Epithelial cell of esophagus (primary cell): Measurements from ENCODE around the gene OLFML2A.

Experiments
- DNase-seq: peaks from one replicate; pipeline ENCODE4 v3.0.0; 2010; ENCODE audit warnings: low read depth
- H3K4me3 ChIP-seq: 2 replicates; pipeline ENCODE4 v1.5.1; 2011; ENCODE audit warnings: mild to moderate bottlenecking, low read length, control low read depth
- TF ChIP-seq, protein P1 (sequence below): IDR thresholded peaks from 2 replicates; pipeline ENCODE4 v1.5.1; 2011; ENCODE audit warnings: low read depth, mild to moderate bottlenecking, low read length, control low read depth, inconsistent platforms; ENCODE audit not compliant: insufficient read depth; ENCODE audit errors: missing control alignments

OLFML2A gene

DNA sequence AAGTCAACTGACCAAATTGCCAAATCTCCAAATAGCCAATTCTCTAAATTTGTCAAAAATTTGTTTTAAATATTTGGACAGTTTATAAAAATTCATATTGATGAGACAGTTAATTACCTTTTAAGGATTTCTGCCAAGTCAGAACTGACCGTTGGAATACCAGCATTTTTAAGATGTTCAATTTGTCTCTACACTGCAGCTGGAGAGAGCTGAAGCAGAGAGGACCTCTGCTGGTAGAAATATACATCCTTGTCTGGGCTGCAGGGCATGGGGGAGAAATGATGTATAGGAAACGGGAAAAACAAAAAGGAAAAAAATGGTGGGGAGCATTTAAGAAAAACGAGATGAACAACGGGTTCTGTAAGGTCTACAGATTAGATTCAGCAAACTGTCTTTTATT is 22.6 kb upstream of the OLFML2A start:
- TF ChIP-seq, protein P1, sequence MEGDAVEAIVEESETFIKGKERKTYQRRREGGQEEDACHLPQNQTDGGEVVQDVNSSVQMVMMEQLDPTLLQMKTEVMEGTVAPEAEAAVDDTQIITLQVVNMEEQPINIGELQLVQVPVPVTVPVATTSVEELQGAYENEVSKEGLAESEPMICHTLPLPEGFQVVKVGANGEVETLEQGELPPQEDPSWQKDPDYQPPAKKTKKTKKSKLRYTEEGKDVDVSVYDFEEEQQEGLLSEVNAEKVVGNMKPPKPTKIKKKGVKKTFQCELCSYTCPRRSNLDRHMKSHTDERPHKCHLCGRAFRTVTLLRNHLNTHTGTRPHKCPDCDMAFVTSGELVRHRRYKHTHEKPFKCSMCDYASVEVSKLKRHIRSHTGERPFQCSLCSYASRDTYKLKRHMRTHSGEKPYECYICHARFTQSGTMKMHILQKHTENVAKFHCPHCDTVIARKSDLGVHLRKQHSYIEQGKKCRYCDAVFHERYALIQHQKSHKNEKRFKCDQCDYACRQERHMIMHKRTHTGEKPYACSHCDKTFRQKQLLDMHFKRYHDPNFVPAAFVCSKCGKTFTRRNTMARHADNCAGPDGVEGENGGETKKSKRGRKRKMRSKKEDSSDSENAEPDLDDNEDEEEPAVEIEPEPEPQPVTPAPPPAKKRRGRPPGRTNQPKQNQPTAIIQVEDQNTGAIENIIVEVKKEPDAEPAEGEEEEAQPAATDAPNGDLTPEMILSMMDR, result peak; percentile 67
- no peak overlapping the region for H3K4me3 ChIP-seq
- DNase-seq, result peak; percentile 43

DNA sequence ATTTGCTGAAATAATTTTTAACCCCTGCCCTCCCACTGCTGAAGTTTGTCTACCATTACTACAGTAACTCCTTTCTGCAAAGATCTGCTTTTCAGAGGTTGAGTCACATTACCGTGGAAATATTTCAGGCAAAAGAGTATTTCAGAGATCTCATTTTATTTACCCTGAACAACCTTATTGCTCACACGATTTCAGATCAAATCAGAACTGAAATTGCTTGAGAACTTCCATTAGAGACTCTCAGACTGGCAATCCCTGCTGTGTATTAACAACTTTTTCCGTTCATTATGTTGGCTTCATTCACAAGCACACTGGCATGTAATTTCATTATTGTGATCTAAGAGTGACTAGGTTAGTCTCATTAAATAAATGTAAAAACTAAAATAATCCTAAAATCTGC is 21.9 kb upstream of the OLFML2A start:
- TF ChIP-seq, protein P1, result no peak
- no peak overlapping the region for H3K4me3 ChIP-seq
- no peak for DNase-seq

DNA sequence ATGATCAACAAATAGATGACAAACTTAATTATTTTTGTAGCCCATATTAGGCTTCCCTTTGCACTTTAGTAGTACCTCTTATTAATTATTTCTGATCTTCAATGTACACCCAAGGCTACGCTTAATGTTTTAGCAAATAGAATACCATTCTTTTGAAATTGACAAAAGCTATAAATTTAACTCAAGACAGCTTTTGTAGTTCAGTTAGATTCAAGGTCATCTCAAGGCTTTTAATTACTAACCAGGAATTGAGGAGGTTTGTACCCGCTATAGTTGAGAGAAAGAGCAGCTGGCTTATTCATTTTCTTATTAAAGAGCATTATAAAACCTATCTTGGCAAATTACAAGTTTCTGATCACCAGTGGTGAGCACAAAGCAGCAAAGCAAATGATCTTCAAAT is 20.9 kb upstream of the OLFML2A start:
- no peak for DNase-seq
- H3K4me3 ChIP-seq, result no peak overlapping the region
- TF ChIP-seq, protein P1, result no peak

DNA sequence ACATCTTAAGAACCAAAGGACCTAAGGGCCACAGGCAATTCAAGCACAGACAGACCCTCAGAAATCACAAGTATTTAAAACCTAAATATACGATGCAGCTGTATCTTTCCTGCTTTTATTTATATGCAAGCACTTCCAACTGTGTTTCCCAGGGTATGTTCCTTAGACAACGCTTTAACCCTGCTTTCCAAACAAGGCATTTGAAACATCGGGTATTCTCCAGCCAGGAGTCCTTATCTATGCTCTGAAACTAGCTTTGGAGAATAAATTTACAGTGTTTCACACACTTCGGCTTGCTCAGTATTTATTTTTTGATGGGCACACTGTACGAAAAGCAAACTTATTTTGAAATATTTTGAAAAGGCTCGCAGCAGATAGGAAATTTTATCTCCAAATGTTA is 19.3 kb upstream of the OLFML2A start:
- no peak overlapping the region for H3K4me3 ChIP-seq
- no peak for DNase-seq
- TF ChIP-seq, protein P1, result no peak

DNA sequence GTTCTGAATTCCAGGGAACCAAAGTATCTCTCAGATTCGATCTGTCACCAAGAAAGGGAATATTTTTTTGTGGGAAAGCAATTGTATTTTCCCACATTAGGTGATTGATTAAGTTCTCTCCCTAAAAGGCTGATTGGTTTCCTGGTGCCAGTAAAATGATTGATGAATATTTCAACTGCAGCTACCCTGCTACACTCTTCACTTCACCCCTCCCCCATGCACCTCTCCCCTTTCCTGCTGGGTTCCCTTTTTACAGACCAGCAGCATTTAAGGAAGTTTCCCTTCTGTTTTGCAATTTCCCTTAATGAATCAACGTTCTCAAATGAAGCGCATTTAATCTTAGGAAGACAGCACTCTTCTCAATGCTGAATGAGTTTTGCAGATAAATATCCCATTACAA is 18.9 kb upstream of the OLFML2A start:
- no peak overlapping the region for H3K4me3 ChIP-seq
- TF ChIP-seq, protein P1, result no peak
- DNase-seq, result no peak

DNA sequence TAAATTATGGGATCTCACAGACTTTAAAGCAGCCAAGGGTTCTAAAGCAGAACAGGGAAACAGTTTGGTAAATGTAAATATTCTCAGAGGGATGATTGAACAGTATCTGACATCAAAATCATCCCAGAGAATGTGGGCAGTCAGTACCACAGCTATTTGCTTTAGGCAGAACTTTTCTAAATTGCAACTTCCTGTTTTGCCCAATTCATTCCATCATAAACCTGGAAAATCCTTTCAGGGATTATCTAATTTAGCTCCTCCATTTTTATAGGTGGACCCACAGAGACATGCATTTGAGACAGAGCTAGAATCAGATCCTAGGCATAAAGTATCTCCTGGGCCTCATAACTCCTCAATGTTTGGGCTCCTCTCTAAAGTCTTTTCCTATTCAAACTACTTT is 18.2 kb upstream of the OLFML2A start:
- no peak for DNase-seq
- no peak overlapping the region for H3K4me3 ChIP-seq
- TF ChIP-seq, protein P1, result no peak

DNA sequence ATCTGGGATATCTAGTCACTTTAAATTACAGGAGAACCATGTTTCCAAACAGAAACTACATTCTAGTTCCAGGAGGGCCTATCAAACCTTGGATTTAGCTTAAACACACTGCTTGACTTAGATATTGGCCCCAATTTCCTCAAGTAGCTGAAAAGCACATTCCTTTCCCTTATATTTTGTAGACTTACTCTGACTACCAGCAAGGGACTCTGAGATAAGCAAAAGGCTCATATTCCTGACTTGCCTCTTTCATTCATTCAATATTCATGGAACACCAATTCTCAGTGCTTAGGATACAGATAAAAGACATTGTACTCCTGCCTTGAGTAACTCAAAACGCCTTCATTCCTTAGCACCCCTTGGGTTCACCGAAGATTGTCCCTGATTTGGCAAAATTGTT is 17.6 kb upstream of the OLFML2A start:
- H3K4me3 ChIP-seq, result no peak overlapping the region
- no peak for DNase-seq
- TF ChIP-seq, protein P1, result no peak
